Stimulated activated CD4-positive, alpha-beta T cell treated with anti-CD3 and anti-CD28 coated beads, TNF-alpha, amount 100 ng/mL, for 1 hour (primary cell): ENCODE measurements around the gene TAGLN2.

Source experiments
- DNase-seq, 3 donors: peaks; one replicate each; pipeline ENCODE4 v3.0.0-alpha.2; 2020; ENCODE audit warnings: low read depth in 3 of 3, low spot score in 1 of 3

The TAGLN2 gene

DNA sequence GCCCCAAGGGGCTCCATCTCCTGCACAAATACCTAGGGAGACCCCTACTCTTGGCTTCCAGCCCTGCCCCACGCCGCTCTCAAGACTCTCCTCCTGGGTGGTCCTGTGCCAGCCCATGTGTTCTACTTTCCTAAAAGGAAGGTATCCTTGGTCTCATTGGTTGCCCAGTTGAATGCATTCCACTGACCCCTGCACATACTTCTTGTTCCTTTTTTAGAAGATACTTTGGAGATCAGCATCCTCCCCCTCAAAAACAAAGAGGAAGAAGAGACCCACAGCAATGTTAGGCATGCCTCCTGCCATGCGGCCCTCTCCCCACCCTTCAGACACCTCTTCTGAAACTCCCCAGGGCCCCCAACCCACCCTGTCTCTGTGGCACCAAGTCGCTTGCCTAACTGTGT is 24.7 kb upstream of the TAGLN2 start:
- no peak for DNase-seq

DNA sequence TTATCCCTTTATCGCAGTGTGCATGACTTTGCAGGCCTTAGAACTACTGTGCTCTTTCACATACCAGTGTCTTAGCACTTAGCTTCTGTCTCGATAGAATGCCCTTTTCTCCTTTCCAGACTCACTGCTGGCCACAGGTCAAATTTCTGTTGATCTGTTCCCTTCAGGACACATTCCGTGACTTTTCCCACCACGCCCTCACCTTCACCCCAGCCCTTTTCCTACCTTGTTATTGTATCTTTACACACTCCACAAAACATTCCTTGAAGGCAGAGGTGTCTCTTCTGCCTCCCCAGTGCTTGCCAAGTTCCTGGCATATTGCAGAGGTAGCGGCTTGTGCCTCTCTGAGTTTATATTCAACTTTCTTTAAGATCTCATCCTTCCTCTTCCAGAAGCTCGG is 23.8 kb upstream of the TAGLN2 start:
- no peak for DNase-seq

DNA sequence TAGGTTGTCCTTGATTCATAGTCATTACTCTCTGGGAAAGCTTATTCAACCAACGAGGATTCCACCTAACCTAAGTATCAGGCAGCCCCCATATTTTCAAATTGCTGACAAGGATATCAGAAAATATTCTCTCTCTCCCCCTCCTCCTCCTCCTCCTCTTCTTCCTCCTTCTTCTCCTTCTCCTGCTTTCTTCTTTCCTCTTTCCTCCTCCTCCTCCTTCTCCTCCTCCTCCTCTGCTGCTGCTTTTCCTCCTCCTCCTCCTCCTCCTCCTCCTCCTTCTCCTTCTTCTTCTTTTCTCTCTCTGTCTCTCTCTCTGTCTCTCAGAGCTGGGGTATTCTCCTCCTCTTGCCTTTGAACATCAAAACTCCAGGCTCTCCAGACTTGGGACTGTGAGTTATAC is 22.6 kb upstream of the TAGLN2 start:
- DNase-seq = no peak

DNA sequence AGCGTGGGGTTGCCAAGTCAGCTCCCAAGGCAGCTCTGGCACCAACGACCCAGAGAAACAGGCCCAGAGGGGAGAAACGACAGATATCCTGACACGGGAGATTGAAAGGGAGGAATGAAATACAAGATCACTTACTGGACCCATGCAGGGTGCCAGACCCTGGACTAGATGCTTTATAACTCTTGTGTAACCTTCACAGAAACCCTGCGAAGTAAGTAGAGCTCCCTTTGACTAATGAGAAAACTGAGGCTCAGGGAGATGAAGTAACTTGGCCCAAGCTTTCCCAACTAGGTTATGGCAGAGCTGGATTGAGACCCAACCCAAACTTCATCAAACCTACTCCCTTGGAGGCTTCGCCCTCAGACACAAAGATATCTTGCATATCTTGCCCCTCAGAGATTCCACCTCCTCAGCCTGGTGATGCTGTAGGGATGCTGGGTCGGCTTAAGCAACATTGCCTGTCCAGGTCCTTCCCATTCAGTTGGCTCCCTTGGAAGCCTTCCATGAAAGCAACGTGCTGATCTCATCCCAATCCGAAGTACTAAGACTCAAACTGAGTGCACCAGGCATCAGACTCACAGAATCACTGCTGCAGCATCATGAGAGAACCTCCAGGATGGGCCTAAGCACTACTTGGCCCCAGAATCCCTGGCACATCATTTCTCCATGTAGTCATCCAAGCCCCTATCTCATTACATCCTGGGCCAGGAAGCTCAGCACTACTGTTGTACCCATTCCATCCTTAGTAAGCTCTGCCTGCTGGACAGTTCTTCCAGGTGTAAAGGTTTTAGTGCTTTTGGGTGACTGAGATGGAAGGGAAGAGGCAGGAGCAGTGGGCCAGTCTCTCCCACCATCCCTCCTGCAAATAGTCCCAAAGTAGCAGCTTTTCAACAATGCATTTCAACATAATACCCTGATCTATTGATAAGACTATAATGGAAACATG is 21.2 kb upstream of the TAGLN2 start:
- no peak for DNase-seq

DNA sequence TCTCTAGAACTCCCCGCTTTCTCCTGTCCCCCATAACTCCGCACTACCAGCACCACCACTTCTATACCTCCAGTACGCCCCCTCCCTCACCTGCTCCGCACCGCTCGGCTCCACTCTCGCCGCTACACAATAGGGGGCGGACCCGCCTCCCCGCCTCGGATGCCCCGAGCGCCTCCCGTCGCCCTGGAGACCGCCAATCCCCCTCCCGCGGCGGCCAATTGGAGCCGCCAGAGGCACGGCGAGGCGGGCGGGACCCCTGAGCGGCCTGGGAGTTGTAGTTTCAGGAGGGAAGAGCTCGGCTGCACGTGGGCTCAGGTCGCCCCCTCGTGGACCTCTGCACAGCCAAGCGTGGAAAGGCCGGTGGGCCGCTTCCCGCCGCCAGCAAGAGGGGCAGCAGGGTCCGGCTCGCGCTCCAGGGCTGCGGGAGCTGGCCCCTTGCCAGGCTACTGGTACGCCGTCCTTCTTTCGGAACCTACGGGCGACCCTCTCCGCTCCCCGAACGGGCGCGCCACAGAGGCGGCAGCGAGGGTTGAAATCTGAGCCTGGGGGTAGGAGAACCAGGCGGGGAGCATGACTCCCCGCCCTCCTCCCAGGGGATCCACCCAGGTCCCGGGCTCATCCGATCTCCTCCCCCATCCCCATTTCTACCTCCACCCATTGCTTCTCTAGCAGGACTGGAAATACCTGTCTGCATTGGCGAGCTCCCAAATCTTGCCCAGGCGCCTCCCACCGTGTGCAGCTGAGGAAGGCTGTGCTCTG is 20.4 kb upstream of the TAGLN2 start, which contains the start of gene IGSF9:
Gene IGSF9, minus strand, starts transcription at position 131 of the 759 bp plus-strand sequence. CDS start 2,159 bp downstream, outside the sequence.
- DNase-seq = peak in 2 of 3 donors; percentile 40 to 64

DNA sequence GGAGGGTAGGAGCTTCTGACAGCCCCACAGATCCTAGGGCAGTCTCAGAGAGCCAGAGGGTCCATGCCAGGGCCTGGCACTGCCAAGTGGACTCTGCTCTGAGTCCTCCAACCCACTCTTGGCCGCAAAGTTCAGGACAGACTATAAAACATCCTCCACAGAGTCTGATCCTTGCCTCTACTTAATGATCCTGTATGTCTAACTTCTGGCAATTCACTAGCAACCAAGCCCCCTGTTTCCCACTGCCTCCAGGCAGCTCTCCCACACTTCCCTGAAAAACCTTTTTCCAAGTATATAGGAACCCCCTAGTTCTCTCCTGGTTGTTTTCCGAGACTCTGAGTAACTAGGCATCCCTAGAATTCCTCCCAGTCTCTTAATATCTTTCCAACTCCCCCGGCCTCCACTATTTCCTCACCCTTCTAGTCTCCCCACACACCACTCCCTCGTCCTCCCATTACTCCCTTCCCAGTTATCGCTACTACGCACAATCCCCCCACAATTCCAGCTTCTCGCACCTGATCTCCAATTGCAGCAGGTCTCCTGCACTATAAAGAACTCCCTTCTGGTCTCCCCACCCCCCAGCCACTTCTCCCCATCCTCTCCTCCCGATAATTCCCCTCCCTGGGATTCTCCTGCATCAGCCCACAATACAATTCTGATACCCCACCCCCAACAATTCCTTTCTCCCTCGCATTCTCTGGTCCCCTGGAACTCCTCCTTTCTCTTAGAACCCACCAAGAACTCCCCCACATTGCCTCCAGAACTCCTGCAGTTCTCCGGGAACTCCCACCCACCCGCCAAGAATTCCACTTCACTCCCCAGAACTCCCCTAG is 19.5 kb upstream of the TAGLN2 start:
- DNase-seq = no peak

DNA sequence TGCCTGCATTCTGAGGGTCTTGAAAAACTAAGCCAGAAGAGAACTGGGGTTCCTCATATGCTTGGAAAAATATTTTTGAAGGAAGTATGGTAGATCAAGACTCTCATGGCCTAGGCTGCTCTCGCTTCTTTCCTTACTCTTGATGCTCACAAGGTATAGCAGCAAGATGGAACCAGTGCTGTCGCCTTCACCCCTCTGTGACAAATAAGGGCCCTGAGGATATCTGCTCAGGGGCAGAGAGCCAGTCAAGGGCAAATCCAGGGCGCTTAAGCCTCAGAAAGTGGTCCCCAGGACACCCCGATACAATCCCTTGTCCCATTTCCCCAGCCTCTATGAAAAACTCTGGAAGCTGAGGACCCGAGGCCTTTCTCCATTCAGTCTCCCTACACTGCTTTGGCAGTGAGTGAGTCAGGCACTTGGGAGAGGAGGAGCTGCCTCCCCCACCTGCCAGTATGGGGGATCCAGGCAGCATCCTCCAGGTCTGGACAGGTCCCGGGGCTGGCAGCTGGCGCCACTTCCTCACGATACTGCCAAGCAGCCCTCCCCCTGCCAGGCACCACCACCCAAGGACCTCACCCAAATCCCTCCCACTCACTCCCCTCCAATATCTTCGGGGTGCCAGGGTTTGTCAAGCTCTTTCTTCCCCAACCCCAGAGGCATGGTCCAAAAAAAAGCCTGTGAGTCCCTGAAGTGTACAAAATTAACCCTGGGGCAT is 18.8 kb upstream of the TAGLN2 start:
- no peak for DNase-seq

DNA sequence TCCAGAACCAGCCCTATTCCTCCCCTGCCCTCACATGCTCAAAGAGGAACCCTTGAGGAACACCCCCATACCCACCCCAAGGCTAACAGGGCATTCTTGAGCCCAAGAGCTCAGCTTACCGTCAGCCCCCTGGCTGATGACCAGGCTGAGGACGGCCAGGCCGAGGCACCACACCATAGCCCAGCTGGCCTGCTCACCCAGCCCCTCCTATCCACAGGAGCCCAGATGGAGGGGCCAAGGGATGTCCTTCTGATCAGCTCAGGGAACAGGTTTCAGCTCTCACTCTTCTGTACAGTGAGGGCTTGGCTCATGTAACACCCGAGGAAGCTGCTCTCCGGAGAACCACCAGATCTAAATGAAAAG is 18.0 kb upstream of the TAGLN2 start:
- no peak for DNase-seq

DNA sequence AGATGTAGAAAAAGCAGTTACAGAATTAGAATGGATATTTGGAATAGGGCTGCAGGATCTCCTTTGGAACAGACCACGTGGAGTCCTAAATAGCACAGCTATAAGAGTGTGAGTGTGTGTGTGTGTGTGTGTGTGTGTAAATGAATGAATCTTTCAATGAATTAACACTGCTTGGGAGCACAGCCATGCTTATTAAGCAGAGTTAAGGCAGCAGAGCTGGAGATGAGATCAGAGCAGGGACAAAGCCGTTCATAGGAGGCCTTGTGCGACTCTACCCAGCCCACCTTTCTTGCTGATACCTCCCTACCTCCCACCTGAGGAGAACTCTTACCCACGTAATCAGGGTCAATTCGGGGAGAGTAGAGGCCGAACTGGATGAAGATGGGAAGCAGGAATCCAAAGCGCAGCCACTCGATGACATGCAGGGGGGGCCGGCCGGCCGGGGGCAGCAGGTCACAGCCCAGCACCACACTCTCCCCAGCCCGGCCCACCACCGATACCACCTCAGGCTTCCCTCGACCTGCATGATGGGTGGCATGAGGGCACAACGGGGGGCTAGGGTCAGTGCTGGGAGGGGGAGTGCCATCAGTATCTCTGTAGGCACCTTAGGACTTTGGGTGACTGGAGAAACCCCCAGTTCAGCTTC is 17.4 kb upstream of the TAGLN2 start:
- DNase-seq = no peak

DNA sequence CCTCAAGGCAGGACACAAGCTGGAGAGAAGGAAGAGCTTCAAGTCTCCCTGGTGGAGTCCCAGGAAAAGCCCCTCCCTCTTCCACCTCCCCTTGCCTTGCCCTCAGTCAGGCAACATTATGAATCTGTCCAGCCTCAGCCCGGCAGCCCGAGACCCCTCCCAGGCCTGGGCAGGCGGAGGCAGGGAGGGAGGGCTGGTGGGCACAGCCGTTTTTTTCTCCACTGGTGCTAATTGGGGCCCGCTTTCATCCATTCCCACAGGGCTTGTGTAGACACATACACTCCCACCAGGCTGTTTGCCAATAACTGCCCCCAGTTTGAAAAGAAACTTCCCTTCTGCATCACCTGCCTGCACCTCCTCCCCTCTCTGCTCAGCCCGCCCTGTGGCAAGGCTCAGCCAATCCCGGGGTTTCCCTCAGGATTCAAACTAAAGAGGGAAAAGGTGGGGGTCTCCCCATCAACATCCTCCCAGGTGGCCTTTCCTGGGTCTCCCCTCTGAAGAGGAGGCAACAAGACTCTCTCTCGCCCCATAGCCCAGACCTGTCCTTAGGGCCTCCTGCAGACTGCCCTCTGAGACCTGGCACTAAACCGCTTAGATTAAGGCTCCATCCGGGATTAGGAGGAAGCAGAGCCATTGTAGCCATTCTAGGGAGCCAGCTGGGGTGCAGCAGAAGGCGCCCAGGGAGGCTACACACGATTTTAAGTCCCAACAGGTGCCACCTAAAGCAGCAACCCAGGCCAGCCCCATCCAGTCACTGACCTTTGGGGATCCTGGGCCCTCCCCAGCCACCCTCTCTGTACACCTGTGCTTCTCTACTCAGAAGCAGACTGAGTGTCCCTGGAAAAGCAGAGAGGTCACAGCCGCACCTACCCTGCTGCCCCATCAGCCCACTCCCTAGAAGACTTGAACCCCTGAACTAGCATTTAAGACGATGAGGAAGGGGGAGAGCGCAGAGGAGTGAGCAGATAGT is 16.6 kb upstream of the TAGLN2 start:
- no peak for DNase-seq

DNA sequence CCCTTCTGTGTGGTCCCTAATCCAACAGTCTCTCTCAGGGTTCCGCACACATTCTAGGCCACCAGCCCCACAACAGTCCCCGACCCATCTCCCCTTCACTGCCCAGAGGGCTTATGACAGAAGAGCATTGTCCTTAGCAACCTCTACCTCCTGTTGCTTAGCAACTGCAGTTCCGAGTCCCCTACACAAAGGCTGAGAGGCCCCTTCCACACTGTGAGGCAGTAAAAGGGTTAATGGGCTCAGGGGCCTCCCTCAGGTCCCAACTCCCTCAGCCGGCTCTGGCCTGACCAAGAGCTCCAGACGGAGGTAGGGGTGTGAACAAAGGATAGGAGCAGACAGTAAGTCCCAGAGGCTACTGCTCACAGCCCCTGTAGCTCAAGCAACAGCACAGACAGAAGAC is 15.8 kb upstream of the TAGLN2 start:
- DNase-seq = no peak

DNA sequence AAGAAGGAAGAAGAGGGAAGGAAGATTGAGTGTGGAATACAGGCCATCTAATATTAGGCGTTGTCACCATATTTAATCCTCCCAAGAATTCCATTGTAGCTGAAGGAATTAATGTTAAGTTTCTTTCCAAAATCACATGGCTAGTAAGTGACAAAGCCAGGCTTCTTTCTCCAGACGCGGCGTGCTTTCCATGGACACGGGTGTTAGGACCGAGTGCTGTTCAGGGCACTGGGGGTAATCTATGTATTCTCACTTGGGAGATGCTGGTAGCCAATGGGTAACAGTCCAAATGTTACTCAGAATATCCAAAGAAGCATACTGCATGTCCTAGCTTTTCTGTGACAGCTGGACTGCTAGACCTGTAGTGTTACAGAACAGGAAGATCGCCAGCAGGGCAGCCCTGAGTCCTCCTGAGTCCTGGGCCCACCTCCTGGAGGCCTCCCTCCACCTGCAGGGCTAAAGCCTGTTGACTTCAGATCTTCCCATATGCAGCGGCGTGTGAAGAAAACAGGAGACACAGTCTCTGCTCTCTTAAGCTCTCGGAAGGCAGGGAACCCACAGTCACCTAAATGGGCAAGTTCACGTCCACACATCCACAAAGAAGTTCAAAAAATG is 14.8 kb upstream of the TAGLN2 start:
- no peak for DNase-seq

DNA sequence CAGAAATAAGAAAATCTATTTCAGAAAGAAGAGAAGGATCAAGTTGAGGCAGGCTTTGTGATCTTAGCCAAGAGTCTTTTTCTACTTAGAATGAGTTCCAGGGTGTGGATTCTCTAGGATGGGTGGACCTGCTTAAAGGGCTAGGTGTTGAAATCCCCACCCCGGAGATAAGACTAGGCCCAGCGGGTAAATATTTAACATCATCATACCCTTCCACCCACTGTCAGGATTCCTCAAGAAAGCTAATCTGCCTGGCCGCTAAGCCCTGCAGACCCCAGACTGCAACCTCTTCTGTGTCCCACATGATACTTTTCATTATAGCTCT is 14.3 kb upstream of the TAGLN2 start:
- DNase-seq = no peak

DNA sequence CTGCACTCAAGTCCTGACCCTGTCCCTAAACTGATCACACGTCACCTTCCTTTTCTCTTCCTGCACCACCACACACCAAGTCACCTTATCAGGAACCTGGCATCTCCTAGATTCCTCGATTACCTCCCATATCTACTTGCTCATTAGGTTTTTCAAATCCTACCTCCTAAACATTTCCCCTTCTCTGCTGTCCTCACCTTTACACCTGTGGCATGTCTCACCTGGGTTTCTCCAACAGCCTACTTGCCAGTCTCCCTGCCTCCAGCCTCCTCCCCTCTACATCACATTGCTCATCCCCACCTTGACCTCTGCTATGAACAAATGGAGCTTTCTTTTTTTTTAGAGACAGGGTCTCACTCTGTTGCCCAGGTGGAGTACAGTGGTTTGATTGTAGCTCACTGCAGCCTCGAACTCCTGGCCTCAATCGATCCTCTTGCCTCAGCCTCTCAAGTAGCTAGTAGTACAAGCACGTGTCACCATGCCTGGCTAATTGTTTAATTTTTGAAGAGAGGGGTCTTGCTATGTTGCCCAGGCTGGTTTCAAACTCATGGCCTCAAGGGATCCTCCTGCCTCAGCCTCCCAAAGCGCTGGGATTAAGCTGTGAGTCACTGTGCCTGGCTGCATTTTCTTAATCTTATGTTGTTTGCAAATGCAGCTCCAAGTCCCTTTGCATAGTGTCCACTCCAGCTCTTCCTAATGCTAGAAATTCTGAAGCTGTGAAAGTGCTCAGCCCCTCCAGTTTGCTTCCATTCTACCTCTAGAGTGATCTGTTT is 13.8 kb upstream of the TAGLN2 start:
- DNase-seq = no peak

DNA sequence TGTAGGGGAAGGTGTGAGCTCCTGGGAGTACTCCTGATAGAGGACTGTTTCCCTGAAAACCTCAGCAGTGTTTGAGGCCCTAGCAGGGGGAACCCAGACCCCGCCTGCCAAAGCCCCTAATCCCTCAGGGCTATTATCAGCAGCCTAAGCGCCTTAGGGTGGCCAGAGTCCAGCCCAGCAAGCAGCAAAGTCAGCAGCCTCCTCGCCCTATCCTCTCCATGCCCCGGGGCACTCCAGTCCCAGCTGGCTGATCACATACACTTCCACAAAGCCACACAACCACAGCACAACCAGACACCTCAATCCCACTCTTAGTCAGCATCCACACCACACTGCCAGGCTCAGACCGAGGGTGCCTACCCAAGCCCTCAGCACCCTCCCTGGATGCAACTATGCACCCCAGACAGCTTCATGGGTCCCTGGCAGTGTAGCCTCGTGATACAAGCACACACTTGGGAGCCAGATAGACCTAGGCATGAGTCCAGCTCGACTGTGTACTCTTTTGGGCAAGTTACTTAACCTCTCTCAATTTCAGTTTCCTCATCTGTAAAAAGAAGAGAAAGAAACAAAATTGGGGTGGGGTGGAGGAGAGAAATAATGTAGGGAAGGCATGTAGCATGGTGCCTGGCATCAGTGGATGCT is 13.0 kb upstream of the TAGLN2 start:
- DNase-seq = no peak

DNA sequence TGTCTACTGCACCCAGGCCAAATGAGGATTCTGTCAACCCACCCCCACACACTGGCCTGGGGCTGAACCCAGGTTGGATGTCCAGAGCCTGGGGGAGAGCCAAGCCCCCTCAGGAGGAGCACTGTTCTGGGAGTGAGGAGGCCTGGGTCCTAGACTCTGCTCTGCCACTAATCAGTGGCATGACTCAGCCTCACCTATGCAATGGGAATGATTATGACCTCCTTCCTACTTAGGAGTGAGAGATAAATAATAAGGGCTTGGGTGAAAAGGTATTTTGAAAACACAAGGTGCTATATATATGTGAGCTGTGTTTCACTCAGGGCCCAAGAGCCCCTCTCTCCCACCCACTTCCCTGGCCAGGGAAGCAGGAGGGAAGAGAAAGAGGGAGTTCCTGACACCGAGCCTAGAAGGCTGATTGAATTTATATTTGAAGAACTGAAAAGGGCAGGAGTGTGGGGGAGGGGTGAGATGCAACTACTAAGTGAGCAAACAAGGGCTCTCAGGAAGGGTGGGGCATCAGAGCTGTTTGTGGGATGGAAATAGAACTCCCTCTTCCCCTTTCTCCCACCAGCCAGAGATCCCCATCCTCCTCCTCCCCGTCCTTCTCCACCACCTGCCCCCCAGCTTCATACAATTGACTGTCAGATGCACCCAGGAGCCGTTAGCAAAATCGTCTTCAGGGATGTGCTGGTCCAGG is 11.9 kb upstream of the TAGLN2 start:
- no peak for DNase-seq
